ENCODE measurements around the gene PEDS1. TPM values are rescaled to one million over a fixed set of nuclear protein-coding genes. Genes with fewer than 3 reads are reported as not detected.
"Not testable (repeated sequence)": the region's sequence is repeated elsewhere in the genome, so short reads cannot be mapped to it uniquely, and the experiment has no call there.

PEDS1 gene
- total RNA-seq, 1 experiment from 2014 or later = 37.7 TPM

GRCh38 chr20:50136822-50137599 is 16.5 kb downstream of the PEDS1 start:
- Histone ChIP-seq H3K36me3 (ENCODE audit: low read depth) (peaks cover 14% of the 10 kb centered on the region; the same call in 1 of the 2 replicates), H3K79me2 (ENCODE audit: low read depth) (peaks cover 45% of the 10 kb centered on the region), H3K4me1 (replicated peaks; ENCODE audit: insufficient read depth) (peaks cover 14% of the 10 kb centered on the region), H2AFZ (no peak overlapping the region), H3F3A (ENCODE audit: insufficient read depth, low read depth) (peaks cover 6% of the 10 kb centered on the region; the same call in 1 of the 2 replicates), H3K9me3 (ENCODE audit: insufficient read depth, low read depth) (no peaks in the 10 kb centered on the region), H3K9me2 (ENCODE audit: insufficient read depth) (no peaks in the 10 kb centered on the region), H3K4me2 (no peak overlapping the region), H3K4me3 (no peak overlapping the region), H4K20me1 (ENCODE audit: insufficient read depth) (0 out of 2 replicates have a peak, but pooled peaks cover 3% of the 10 kb centered on the region), H3K27me3 (ENCODE audit: insufficient read depth, low read depth) (no peaks in the 10 kb centered on the region), H3K27ac (peak overlapping the region; percentile 0; the same call in 1 of the 2 replicates)
- no peak for TF ChIP-seq CTCF (conservative IDR thresholded peaks at IDR 0.05)
- no peak for TF ChIP-seq EZH2 (IDR thresholded peaks at IDR 0.05; ENCODE audit: low read depth)
- ChIA-PET CTCF (interaction anchor here (0.6 kb wide), 1 partner anchor 42 kb away, joined by 8 read pairs; no protein-coding TSS in a partner anchor), POLR2A (ENCODE audit: unreplicated experiment) (no interaction called here)
- intact Hi-C loops (cut with micrococcal nuclease; ENCODE audit: unreplicated experiment) = no loop called here
- no peak for DNase-seq
- BruUV-seq (replicated peaks) = no TSS peak

- H3K9me2 ChIP-seq (ENCODE audit: insufficient read depth); H3K27me3 ChIP-seq (ENCODE audit: insufficient read depth, low read depth); intact Hi-C loops (cut with micrococcal nuclease; ENCODE audit: unreplicated experiment); H3K4me3 ChIP-seq; H2AFZ ChIP-seq; DNase-seq; H3K9me3 ChIP-seq (ENCODE audit: insufficient read depth, low read depth); H3K4me2 ChIP-seq; H3K36me3 ChIP-seq (ENCODE audit: low read depth); H4K20me1 ChIP-seq (ENCODE audit: insufficient read depth); H3F3A ChIP-seq (ENCODE audit: insufficient read depth, low read depth); H3K27ac ChIP-seq; BruUV-seq (replicated peaks): not testable (repeated sequence)
- ChIA-PET POLR2A (ENCODE audit: unreplicated experiment) (interaction anchor here (0.6 kb wide), 1 partner anchor 12 kb away, joined by 3 read pairs; no protein-coding TSS in a partner anchor), CTCF (interaction anchor here (0.6 kb wide), 1 partner anchor 15 kb away, joined by 8 read pairs; no protein-coding TSS in a partner anchor)
- Histone ChIP-seq H3K4me1 (replicated peaks; ENCODE audit: insufficient read depth) (peaks cover 14% of the 10 kb centered on the region), H3K79me2 (ENCODE audit: low read depth) (peaks cover 26% of the 10 kb centered on the region)
These were observed 18.4 kb downstream of the PEDS1 start for GRCh38 chr20:50135157-50135556.

- TF ChIP-seq CTCF (conservative IDR thresholded peaks at IDR 0.05) (no peak), EZH2 (IDR thresholded peaks at IDR 0.05; ENCODE audit: low read depth) (no peak)
- intact Hi-C loops (cut with micrococcal nuclease; ENCODE audit: unreplicated experiment) = no loop called here
- peaks cover 6% of the 10 kb centered on the region; the same call in 1 of the 2 replicates for H4K20me1 ChIP-seq (ENCODE audit: insufficient read depth)
- no peak overlapping the region for H3K27ac ChIP-seq
- ChIA-PET CTCF (no interaction called here), POLR2A (ENCODE audit: unreplicated experiment) (no interaction called here)
- no TSS peak for BruUV-seq (replicated peaks)
- H3K4me3 ChIP-seq = no peak overlapping the region
- no peaks in the 10 kb centered on the region for H3K9me3 ChIP-seq (ENCODE audit: insufficient read depth, low read depth)
- H3K27me3 ChIP-seq (ENCODE audit: insufficient read depth, low read depth) = no peaks in the 10 kb centered on the region
- H3F3A ChIP-seq (ENCODE audit: insufficient read depth, low read depth) = peaks cover 6% of the 10 kb centered on the region; the same call in 1 of the 2 replicates
- no peak overlapping the region for H3K4me2 ChIP-seq
- no peaks in the 10 kb centered on the region for H3K9me2 ChIP-seq (ENCODE audit: insufficient read depth)
- DNase-seq = no peak
- H3K4me1 ChIP-seq (replicated peaks; ENCODE audit: insufficient read depth) = peaks cover 14% of the 10 kb centered on the region
- H2AFZ ChIP-seq = no peak overlapping the region
- peaks cover 4% of the 10 kb centered on the region; the same call in 1 of the 2 replicates for H3K36me3 ChIP-seq (ENCODE audit: low read depth)
- peaks cover 20% of the 10 kb centered on the region for H3K79me2 ChIP-seq (ENCODE audit: low read depth)
These were observed 19.9 kb downstream of the PEDS1 start for GRCh38 chr20:50133474-50134217.

Data from PC-9 (cell line).